ENCODE measurements around the gene CRACR2A.

GRCh38 chr12:3694673-3695072 is 58.2 kb downstream of the CRACR2A start:
- TF ChIP-seq CTCF (IDR thresholded peaks at IDR 0.05) = no peak
- no peak for TF ChIP-seq POLR2A (IDR thresholded peaks at IDR 0.05; ENCODE audit: low read depth)
- no peak for TF ChIP-seq POLR2AphosphoS5 (IDR thresholded peaks at IDR 0.05)
